ENCODE results near the gene KCNK1.

DNA sequence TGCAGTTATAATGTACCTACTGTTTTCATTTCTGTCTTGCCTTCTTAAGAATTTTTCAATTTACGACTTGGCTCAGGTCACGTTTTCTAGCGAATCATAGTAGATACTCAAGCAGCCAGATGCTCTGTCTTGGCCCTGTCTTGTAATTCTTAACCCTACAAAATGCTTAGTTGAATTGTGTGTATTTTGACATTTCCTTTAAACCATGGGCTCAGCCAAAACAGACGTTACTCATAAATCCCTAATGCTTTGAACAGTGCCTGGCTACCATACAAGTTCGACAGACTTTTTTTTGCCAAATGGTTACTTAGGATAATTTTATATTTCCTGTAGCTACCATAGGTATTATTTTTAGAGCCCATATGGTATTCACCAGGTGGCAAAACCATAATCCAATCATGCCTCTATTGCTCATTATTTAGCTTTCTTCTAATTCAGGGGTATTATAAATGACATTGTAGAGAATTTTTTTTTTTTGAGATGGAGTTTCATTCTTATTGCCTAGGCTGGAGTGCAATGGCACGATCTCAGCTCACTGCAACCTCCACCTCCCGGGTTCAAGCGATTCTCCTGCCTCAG is 54.3 kb downstream of the KCNK1 start:
- TF ChIP-seq, protein P1, sequence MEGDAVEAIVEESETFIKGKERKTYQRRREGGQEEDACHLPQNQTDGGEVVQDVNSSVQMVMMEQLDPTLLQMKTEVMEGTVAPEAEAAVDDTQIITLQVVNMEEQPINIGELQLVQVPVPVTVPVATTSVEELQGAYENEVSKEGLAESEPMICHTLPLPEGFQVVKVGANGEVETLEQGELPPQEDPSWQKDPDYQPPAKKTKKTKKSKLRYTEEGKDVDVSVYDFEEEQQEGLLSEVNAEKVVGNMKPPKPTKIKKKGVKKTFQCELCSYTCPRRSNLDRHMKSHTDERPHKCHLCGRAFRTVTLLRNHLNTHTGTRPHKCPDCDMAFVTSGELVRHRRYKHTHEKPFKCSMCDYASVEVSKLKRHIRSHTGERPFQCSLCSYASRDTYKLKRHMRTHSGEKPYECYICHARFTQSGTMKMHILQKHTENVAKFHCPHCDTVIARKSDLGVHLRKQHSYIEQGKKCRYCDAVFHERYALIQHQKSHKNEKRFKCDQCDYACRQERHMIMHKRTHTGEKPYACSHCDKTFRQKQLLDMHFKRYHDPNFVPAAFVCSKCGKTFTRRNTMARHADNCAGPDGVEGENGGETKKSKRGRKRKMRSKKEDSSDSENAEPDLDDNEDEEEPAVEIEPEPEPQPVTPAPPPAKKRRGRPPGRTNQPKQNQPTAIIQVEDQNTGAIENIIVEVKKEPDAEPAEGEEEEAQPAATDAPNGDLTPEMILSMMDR (IDR thresholded peaks at IDR 0.05 in 4 of 5, conservative IDR thresholded peaks at IDR 0.05 in 1 of 5) = no peak
- no peak for TF ChIP-seq POLR2A (IDR thresholded peaks at IDR 0.05)
